Activated CD8-positive, alpha-beta memory T cell treated with anti-CD3 and anti-CD28 coated beads, Interleukin-2, amount 10 ng/mL, durations not matched to agents 7 days and 5 days (primary cell): Measurements from ENCODE around the gene ORM2. TPM values are rescaled to one million over a fixed set of nuclear protein-coding genes. Genes with fewer than 3 reads are reported as not detected.
"Not testable (repeated sequence)": the region's sequence is repeated elsewhere in the genome, so short reads cannot be mapped to it uniquely, and the experiment has no call there.

Source experiments
- ATAC-seq: fragments of 150-1000 bp; cut with Tn5 transposase; one replicate; pipeline ENCODE4 v1.10.0; 2021; ENCODE audit warnings: moderate library complexity
- CTCF ChIA-PET: fragments of 350-600 bp; sonication (Branson Sonifier 250); formaldehyde crosslinking; loops from one replicate; lab custom pipeline; 2021; ENCODE audit warnings: antibody characterized with exemption; lab: Charles Lee
- DNase-seq: peaks from one replicate; pipeline ENCODE4 v3.0.0-alpha.2; 2020
- H3K27ac Mint-ChIP-seq: one replicate; pipeline ENCODE4 v1.8.0; 2021; ENCODE audit warnings: mild to moderate bottlenecking, mixed read lengths
- H3K27me3 Mint-ChIP-seq: one replicate; pipeline ENCODE4 v1.8.0; 2021; ENCODE audit warnings: mixed read lengths
- H3K36me3 Mint-ChIP-seq: one replicate; pipeline ENCODE4 v1.8.0; 2021; ENCODE audit warnings: mild to moderate bottlenecking, mixed read lengths
- H3K4me1 Mint-ChIP-seq: one replicate; pipeline ENCODE4 v1.8.0; 2021; ENCODE audit warnings: mixed read lengths
- H3K4me3 Mint-ChIP-seq: one replicate; pipeline ENCODE4 v1.8.0; 2021; ENCODE audit warnings: mild to moderate bottlenecking, moderate library complexity, mixed read lengths
- H3K9me3 Mint-ChIP-seq: one replicate; pipeline ENCODE4 v1.8.0; 2022; ENCODE audit warnings: low read depth, mixed read lengths
- total RNA-seq, 2 experiments: library from RNA; stranded (reverse); gene quantifications; one replicate each; pipeline ENCODE4 v1.2.3, GENCODE V29; 2021

ORM2 gene
- total RNA-seq, 2 experiments from 2014 or later: not detected

GRCh38 chr9:114312513-114312875, 17.2 kb upstream of the ORM2 start:
- H3K36me3 Mint-ChIP-seq: no peaks in the 10 kb centered on the region
- H3K9me3 Mint-ChIP-seq: no peaks in the 10 kb centered on the region
- DNase-seq: no peak
- no peak overlapping the region for H3K27ac Mint-ChIP-seq
- ATAC-seq: no peak
- no peak overlapping the region for H3K4me3 Mint-ChIP-seq
- no peaks in the 10 kb centered on the region for H3K27me3 Mint-ChIP-seq
- H3K4me1 Mint-ChIP-seq: peaks cover 1% of the 10 kb centered on the region
- CTCF ChIA-PET: interaction anchor here (0.7 kb wide), 1 partner anchor 38 kb away, joined by 3 read pairs; no protein-coding TSS in a partner anchor

DNA sequence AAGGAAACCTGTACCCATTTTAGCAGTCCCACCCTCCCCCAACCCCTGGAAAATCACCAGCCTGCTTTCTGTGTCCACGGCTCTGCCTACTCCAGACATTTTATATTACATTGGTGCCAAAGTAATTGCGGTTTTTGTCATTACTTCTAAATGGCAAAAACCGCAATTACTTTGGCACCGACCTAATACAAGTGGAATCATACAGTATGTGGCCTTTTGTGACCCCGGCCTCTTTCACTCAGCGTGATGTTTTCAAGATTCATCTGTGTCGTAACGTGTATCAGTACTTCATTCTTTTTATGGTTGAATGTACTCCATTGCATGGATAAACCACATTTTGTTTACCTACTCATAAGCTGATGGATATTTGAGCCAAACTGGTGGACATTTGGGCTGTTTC, 16.5 kb upstream of the ORM2 start:
- no peaks in the 10 kb centered on the region for H3K9me3 Mint-ChIP-seq
- CTCF ChIA-PET: no interaction called here
- peaks cover 6% of the 10 kb centered on the region for H3K4me1 Mint-ChIP-seq

GRCh38 chr9:114314256-114314867, 15.3 kb upstream of the ORM2 start:
- H3K4me3 Mint-ChIP-seq: no peak overlapping the region
- H3K9me3 Mint-ChIP-seq: no peaks in the 10 kb centered on the region
- H3K27me3 Mint-ChIP-seq: peaks cover 4% of the 10 kb centered on the region
- H3K4me1 Mint-ChIP-seq: peaks cover 7% of the 10 kb centered on the region
- CTCF ChIA-PET: interaction anchor here (0.8 kb wide), 1 partner anchor 339 kb away, joined by 3 read pairs; no protein-coding TSS in a partner anchor
- DNase-seq (no peak), ATAC-seq (no peak)
- H3K36me3 Mint-ChIP-seq: no peaks in the 10 kb centered on the region
- H3K27ac Mint-ChIP-seq: no peak overlapping the region

More for the DNA sequence above, 16.5 kb upstream of the ORM2 start:
- ATAC-seq (no peak), DNase-seq (no peak)
- Mint-ChIP-seq H3K27me3 (no peaks in the 10 kb centered on the region), H3K4me3 (no peak overlapping the region), H3K27ac (no peak overlapping the region), H3K36me3 (no peaks in the 10 kb centered on the region)

- Mint-ChIP-seq H3K9me3 (no peaks in the 10 kb centered on the region), H3K4me3 (no peak overlapping the region), H3K4me1 (peaks cover 7% of the 10 kb centered on the region), H3K27me3 (peaks cover 4% of the 10 kb centered on the region), H3K27ac (no peak overlapping the region), H3K36me3 (no peaks in the 10 kb centered on the region)
- CTCF ChIA-PET: interaction anchor here (0.8 kb wide), 1 partner anchor 338 kb away, joined by 3 read pairs; no protein-coding TSS in a partner anchor
- ATAC-seq (no peak), DNase-seq (no peak)
Measured at GRCh38 chr9:114314881-114315722, 14.6 kb upstream of the ORM2 start.

GRCh38 chr9:114315723-114316363, 13.8 kb upstream of the ORM2 start:
- Mint-ChIP-seq H3K27me3 (peaks cover 4% of the 10 kb centered on the region), H3K4me1 (peaks cover 7% of the 10 kb centered on the region), H3K9me3 (no peaks in the 10 kb centered on the region), H3K36me3 (no peaks in the 10 kb centered on the region), H3K4me3 (no peak overlapping the region), H3K27ac (no peak overlapping the region)
- CTCF ChIA-PET: no interaction called here
- ATAC-seq: no peak
- DNase-seq: no peak

DNA sequence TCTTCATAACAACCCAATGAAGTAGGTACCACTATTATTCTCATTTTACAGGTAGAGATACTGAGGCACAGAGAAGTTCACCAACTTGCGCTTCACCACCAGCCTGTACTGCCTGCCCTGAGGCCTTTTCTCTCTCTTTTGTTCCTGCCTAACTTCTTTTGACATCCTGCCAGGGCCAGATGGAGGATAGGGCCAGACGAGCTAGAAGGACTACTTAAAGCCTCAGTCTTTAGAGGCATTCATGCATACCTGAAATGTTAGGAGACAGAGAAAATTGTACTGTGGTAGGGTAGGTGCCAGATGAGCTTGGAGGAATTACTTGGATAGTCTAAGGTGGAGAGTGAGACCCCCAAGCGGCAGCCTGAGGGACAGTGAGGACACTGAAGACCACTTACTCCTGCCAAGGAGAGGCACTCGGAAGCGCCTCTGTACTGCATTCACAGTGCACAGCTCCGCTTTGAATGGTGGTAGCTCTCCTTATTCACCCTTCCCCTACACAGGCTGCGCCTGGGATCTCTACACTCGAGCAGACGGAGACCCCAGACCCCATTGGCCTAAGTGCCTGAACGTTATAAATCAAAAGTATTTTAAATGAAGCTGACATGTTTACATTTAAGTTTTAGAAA, 13.0 kb upstream of the ORM2 start:
- DNase-seq: no peak
- no peaks in the 10 kb centered on the region for H3K36me3 Mint-ChIP-seq
- peaks cover 7% of the 10 kb centered on the region for H3K4me1 Mint-ChIP-seq
- H3K27me3 Mint-ChIP-seq: peaks cover 4% of the 10 kb centered on the region
- no peaks in the 10 kb centered on the region for H3K9me3 Mint-ChIP-seq
- H3K4me3 Mint-ChIP-seq: no peak overlapping the region
- CTCF ChIA-PET: interaction anchor here (0.7 to 1.0 kb wide), 2 partner anchors 26 to 89 kb away, joined by 3 read pairs; no protein-coding TSS in a partner anchor
- no peak overlapping the region for H3K27ac Mint-ChIP-seq
- no peak for ATAC-seq

DNA sequence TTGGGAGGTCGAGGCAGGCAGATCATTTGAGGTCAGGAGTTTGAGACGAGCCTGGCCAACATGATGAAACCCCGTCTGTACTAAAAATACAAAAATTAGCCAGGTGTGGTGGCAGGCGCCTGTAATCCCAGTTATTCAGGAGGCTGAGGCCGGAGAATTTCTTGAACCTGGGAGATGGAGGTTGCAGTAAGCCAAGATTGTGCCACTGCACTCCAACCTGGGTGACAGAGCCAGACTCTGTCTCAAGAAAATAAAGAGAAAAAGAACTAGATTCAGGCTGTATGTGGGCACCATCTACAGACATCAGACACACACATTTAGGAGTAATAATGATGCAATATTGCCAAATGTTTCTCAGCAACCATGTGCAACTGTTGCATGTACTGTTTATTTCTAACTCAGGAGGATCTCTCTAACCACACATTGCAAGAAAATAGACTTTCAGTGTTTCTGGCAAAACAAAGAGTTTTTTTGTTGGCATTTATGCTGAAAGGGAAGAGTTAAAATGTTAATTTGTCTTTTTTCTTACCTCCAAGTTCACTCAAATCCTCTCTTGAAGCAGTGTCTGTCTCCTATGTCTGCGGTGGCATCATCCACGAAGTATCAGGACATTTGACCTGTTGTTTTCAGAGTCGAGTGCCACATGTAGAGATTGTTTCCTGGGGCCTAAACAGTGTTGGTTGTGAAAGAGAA, 11.9 kb upstream of the ORM2 start:
- Mint-ChIP-seq H3K9me3 (no peaks in the 10 kb centered on the region), H3K27ac (no peak overlapping the region), H3K4me3 (no peak overlapping the region), H3K36me3 (no peaks in the 10 kb centered on the region), H3K4me1 (peaks cover 8% of the 10 kb centered on the region), H3K27me3 (peaks cover 8% of the 10 kb centered on the region)
- ATAC-seq (no peak), DNase-seq (no peak)
- CTCF ChIA-PET: no interaction called here

DNA sequence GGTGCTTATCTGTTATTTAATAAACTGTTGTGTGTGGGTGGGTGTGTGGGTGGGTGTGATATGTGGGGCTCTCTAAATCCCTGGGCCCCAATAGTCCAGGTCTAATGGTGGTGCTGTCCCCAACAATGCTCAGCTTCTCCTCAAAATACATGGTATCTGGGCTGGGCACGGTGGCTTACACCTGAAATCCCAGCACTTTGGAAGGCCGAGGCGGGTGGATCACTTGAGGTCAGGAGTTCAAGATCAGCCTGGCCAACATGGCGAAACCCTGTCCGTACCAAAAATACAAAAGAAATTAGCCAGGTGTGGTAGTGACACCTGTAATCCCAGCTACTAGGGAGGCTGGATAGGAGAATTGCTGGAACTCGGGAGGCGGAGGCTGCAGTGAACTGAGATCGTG, 11.3 kb upstream of the ORM2 start:
- Mint-ChIP-seq H3K9me3 (no peaks in the 10 kb centered on the region), H3K4me3 (no peak overlapping the region), H3K27me3 (peaks cover 8% of the 10 kb centered on the region), H3K4me1 (peaks cover 8% of the 10 kb centered on the region), H3K27ac (no peak overlapping the region), H3K36me3 (no peaks in the 10 kb centered on the region)
- ATAC-seq (no peak), DNase-seq (no peak)
- CTCF ChIA-PET: interaction anchor here (0.8 kb wide), 1 partner anchor 10 kb away, joined by 3 read pairs; no protein-coding TSS in a partner anchor

- Mint-ChIP-seq H3K4me1 (peaks cover 8% of the 10 kb centered on the region), H3K36me3 (no peaks in the 10 kb centered on the region), H3K27me3 (peaks cover 8% of the 10 kb centered on the region), H3K4me3 (no peak overlapping the region), H3K9me3 (no peaks in the 10 kb centered on the region), H3K27ac (no peak overlapping the region)
- ATAC-seq (no peak), DNase-seq (no peak)
- CTCF ChIA-PET: interaction anchor here (0.8 kb wide), 1 partner anchor 9 kb away, joined by 3 read pairs; no protein-coding TSS in a partner anchor
Measured at GRCh38 chr9:114319147-114319546, 10.5 kb upstream of the ORM2 start.

- DNase-seq, H3K36me3 Mint-ChIP-seq, H3K4me3 Mint-ChIP-seq, H3K27ac Mint-ChIP-seq, H3K4me1 Mint-ChIP-seq, ATAC-seq, CTCF ChIA-PET, H3K9me3 Mint-ChIP-seq, H3K27me3 Mint-ChIP-seq: not testable (repeated sequence)
Measured at GRCh38 chr9:114320710-114321109, 9.0 kb upstream of the ORM2 start.

- DNase-seq (no peak), ATAC-seq (no peak)
- CTCF ChIA-PET: interaction anchor here (0.5 kb wide), 1 partner anchor 332 kb away, joined by 3 read pairs; no protein-coding TSS in a partner anchor
- H3K27ac Mint-ChIP-seq: no peak overlapping the region
- no peaks in the 10 kb centered on the region for H3K36me3 Mint-ChIP-seq
- H3K27me3 Mint-ChIP-seq: peaks cover 8% of the 10 kb centered on the region
- H3K4me1 Mint-ChIP-seq: peaks cover 8% of the 10 kb centered on the region
- no peaks in the 10 kb centered on the region for H3K9me3 Mint-ChIP-seq
- no peak overlapping the region for H3K4me3 Mint-ChIP-seq
Measured at GRCh38 chr9:114321759-114322158, 7.9 kb upstream of the ORM2 start.

DNA sequence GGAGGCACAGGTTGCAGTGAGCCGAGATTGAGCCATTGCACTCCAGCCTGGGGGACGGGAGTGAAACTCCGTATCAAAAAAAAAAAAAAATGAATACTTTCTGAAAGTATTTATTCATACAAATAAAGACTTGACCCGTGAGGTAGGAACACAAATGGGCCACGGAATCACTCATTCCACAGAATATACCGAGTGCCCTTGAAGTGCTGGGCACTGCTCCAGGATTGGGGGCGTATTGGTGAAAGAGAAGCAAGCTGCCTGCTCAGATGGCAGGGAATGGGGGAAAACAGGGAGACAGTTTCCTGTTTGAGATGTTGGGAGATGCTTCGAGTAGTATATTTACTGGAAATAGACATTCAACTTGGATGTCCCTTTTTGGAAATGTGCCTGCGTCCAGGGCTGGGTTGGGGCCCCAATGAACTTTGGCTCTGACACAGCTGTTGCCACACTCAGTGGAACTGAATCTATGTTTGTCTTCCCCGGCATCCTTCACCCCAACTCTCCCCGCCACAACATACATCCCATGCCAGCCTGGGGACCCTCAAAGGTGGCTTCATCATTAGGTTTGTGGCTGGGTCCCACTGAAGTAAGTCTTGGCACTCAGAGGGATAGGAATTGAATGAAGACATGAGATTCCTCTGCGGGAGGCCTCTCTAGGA, 7.4 kb upstream of the ORM2 start:
- CTCF ChIA-PET: interaction anchor here (0.5 kb wide), 1 partner anchor 331 kb away, joined by 3 read pairs; no protein-coding TSS in a partner anchor
- not testable (repeated sequence) for H3K4me3 Mint-ChIP-seq, ATAC-seq

More for the DNA sequence above, 7.4 kb upstream of the ORM2 start:
- not testable (repeated sequence) for H3K27ac Mint-ChIP-seq, H3K36me3 Mint-ChIP-seq, H3K9me3 Mint-ChIP-seq, H3K4me1 Mint-ChIP-seq, H3K27me3 Mint-ChIP-seq, DNase-seq
